Measurements from ENCODE around the gene RCSD1.
"Not testable (repeated sequence)": the region's sequence is repeated elsewhere in the genome, so short reads cannot be mapped to it uniquely, and the experiment has no call there.

RCSD1 gene

DNA sequence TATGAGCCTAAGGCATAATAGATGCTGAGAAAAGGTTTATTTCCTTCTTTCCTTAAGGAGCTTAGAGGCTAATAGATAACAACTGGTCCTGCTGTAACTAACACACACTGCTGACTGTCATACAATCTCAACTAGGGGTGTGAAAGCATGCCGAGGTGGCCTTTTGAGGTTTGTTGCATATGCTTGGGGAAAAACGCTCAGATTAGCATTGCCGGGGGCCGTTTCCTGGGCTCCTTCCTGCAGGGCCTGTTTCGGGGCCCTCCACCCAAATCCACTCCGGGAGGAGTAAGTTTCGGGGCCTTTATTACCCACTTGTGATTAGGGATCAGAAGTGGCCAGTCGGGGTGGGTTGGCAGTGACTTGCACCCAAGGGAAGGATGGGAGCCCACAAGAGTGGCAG, 27.2 kb upstream of the RCSD1 start:
- DNase-seq (ENCODE audit: low spot score) = no peak
- ChIA-PET POLR2A (ENCODE audit: low non-redundant PET) (no interaction called here), CTCF (interaction anchor here (1.4 kb wide), 1 partner anchor 85 kb away, joined by 4 read pairs; no protein-coding TSS in a partner anchor)
- TF ChIP-seq, protein P1, sequence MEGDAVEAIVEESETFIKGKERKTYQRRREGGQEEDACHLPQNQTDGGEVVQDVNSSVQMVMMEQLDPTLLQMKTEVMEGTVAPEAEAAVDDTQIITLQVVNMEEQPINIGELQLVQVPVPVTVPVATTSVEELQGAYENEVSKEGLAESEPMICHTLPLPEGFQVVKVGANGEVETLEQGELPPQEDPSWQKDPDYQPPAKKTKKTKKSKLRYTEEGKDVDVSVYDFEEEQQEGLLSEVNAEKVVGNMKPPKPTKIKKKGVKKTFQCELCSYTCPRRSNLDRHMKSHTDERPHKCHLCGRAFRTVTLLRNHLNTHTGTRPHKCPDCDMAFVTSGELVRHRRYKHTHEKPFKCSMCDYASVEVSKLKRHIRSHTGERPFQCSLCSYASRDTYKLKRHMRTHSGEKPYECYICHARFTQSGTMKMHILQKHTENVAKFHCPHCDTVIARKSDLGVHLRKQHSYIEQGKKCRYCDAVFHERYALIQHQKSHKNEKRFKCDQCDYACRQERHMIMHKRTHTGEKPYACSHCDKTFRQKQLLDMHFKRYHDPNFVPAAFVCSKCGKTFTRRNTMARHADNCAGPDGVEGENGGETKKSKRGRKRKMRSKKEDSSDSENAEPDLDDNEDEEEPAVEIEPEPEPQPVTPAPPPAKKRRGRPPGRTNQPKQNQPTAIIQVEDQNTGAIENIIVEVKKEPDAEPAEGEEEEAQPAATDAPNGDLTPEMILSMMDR (conservative IDR thresholded peaks at IDR 0.05; ENCODE audit: low read depth) = no peak
- H3K27ac ChIP-seq = no peak overlapping the region

DNA sequence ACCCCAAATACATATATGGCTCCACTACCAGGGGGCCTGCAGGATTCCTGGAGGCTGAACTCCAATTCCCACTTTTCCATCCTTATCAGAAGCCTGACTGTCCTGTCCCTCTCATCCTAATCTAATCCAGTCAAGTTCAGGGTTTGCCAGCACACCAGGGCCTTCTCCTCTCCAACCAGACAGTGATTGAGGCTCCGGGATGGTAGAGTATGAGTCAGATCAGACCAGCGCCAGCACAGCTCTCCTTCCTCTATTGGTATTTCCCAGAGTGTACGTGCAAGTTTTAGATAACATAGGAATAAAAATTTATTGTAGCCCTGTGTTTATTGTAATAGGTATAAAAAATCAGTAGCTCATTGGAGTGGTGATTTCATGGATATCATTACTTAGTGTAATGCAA, 24.5 kb upstream of the RCSD1 start:
- POLR2A ChIA-PET (ENCODE audit: low non-redundant PET) = no interaction called here
- TF ChIP-seq, protein P1 (conservative IDR thresholded peaks at IDR 0.05; ENCODE audit: low read depth) = no peak
- CTCF ChIA-PET = no interaction called here
- DNase-seq (ENCODE audit: low spot score) = no peak
- no peak overlapping the region for H3K27ac ChIP-seq

DNA sequence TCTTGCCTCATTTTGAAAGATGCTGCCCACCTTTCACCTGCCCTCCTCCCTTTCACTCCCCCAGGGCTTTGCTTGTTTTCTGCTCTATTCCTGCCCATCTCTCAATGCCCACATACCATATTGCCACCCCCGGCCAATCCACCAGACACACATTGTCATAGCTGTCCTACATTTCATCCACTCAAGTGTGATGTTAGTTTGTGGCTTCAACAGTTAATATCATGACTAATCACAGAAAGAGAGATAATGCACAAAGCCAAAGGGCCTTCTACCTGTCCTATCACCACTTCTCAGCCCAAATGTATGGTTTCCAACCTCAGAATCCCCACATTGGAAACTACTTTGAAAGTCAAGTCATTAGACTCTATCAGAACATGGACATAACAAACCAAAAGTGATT, 18.0 kb upstream of the RCSD1 start:
- H3K27ac ChIP-seq = no peak overlapping the region
- TF ChIP-seq, protein P1 (conservative IDR thresholded peaks at IDR 0.05; ENCODE audit: low read depth) = no peak
- DNase-seq (ENCODE audit: low spot score) = no peak
- POLR2A ChIA-PET (ENCODE audit: low non-redundant PET) = no interaction called here
- CTCF ChIA-PET = no interaction called here

DNA sequence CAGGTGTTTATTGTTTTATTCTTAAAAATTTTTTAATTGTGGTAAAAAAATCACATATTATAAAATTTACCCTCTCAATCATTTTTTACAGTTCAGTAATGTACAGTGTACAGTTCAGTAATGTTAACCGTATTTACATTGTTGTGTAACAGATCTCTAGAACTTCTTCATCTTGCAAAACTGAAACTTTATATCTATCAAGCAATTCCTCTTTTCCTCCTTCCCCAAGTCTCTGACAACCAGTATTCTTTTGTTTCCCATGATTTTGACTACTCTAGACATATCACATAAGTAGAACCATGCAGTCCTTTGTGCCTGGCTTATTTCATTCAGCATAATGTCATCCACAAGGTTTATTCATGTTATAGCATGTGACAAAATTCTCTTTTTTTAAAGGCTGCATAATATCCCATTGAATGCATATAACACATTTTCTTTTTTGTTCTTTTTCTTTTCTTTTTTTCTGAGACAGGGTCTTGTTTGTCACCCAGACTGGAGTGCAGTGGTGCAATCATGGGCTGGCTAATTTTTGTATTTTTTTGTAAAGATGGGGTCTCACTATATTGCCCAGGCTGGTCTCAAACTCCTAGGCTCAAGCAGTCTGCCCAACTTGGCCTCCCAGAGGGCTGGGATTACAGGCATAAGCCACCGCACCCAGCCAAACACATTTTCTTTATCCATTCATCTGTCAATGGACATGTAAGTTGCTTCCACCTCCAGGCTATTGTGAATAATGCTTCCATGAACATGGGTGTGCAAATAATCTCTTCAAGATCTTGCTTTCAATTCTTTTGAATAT, 17.2 kb upstream of the RCSD1 start:
- POLR2A ChIA-PET (ENCODE audit: low non-redundant PET) = no interaction called here
- CTCF ChIA-PET = no interaction called here
- TF ChIP-seq, protein P1 (conservative IDR thresholded peaks at IDR 0.05; ENCODE audit: low read depth) = no peak
- DNase-seq (ENCODE audit: low spot score) = no peak
- H3K27ac ChIP-seq = no peak overlapping the region

DNA sequence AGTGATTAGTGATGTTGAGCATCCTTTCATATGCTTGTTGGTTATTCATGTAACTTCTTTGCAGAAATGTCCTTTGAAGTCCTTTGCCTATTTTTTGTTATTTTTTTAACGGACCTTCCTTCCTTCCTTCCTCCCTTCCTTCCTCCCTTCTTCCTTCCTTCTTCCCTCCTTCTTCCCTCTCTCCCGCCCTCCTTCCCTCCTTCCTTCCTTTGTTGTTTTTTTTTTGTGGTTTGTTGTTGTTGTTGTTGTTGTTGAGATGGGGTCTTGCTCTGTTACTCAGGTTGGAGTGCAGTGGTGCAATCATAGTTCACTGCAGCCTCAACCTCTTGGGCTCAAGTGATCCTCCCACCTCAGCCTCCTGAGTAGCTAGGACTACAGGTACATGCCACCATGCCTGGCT, 16.0 kb upstream of the RCSD1 start:
- H3K27ac ChIP-seq; CTCF ChIA-PET; POLR2A ChIA-PET (ENCODE audit: low non-redundant PET): not testable (repeated sequence)

DNA sequence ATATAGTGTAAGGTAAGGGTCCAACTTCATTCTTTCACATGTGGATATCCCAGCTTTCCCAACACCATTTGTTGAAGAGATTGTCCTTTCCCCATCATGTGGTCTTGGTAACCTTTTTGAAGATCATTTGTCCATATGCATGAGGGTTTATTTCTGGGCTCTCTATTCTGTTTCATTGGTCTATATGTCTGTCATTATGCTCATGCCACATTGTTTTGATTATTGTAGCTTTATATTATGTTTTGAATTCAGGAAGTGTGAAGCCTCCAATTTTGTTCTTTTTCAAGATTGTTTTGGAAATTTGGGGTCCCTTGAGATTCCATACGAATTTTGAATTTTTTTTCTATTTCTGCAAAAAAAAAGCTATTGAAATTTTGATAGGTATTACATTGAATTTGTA, 15.2 kb upstream of the RCSD1 start:
- H3K27ac ChIP-seq = no peak overlapping the region
- no peak for DNase-seq (ENCODE audit: low spot score)
- ChIA-PET POLR2A (ENCODE audit: low non-redundant PET) (no interaction called here), CTCF (interaction anchor here (0.6 kb wide), 2 partner anchors 291 to 1216 kb away, joined by 3 read pairs; no protein-coding TSS in a partner anchor)
- TF ChIP-seq, protein P1 (conservative IDR thresholded peaks at IDR 0.05; ENCODE audit: low read depth) = no peak

More for the DNA sequence above, 16.0 kb upstream of the RCSD1 start:
- DNase-seq (ENCODE audit: low spot score) = not testable (repeated sequence)

GRCh38 chr1:167616521-167616920, 13.5 kb upstream of the RCSD1 start:
- POLR2A ChIA-PET (ENCODE audit: low non-redundant PET) = no interaction called here
- H3K27ac ChIP-seq = no peak overlapping the region
- TF ChIP-seq, protein P1 (conservative IDR thresholded peaks at IDR 0.05; ENCODE audit: low read depth) = no peak
- CTCF ChIA-PET = interaction anchor here (1.9 to 2.3 kb wide), 2 partner anchors 16 to 71 kb away, joined by 7 to 11 read pairs; no protein-coding TSS in a partner anchor
- DNase-seq (ENCODE audit: low spot score) = no peak
